GM18519 (cell line): ENCODE data around the gene ZSCAN2.

ENCODE experiments used
- ATAC-seq: cut with Tn5 transposase; IDR thresholded peaks from one replicate; pipeline ENCODE4 v1.9.1; 2021; ENCODE audit warnings: mild to moderate bottlenecking, moderate library complexity; ENCODE audit not compliant: unreplicated experiment, low FRiP score

ZSCAN2 gene

DNA sequence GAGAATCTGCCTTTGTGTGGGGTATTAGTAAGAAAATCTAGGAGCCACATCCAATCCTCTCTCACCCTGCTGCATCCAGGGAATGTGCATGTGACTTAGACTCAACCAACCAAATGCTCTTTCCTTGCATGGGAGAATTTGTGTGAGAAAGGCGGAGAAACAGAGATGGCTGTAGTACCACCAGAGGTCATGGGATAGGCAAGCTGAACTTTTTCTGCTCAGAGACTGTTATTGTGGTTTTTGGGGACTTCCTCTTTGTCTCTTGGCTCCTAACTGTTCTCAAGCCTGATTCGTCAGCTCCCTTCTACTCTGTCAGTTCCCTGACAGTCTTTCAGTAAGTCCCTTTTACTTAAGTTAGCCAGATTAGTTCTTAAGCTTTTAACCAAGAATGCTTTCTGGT lies 2.6 kb upstream of the ZSCAN2 start:
- peak; percentile 54 for ATAC-seq

GRCh38 chr15:84598993-84599392 lies 1.8 kb upstream of the ZSCAN2 start:
- ATAC-seq, result no peak

DNA sequence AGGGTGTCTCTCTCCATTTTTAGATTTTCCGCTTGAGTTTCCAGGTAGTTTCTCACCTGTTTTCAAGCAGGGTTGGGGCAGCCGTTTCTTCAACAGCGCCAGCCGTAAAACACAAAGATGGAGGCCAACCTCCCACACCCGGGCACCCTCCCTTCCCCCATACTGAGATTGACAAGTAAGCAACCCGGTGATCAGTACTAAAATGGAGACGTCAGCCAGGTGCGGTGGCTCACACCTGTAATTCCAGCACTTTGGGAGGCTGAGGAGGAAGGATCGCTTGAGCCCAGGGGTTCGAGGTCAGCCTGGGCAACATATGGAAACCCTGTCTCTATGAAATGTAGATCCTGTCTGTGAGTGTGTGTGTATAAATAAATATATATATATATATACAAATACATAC lies 903 bp upstream of the ZSCAN2 start:
- no peak for ATAC-seq

- no peak for ATAC-seq
These were observed 500 bp upstream of the ZSCAN2 start for GRCh38 chr15:84600331-84600686.

DNA sequence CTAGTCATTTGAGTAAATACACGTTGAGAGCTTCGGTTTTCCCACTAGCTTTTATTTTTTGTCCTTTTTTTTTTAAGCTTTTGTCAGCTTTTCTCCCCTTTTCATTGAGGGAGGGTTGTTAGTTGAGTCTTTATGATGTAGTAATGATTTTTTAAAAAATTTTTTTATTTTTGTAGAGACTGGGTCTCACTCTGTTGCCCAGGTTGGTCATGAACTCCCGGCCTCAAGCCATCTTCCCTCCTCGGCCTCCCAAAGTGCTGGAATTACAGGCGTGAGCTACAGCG lies 688 bp downstream of the ZSCAN2 start:
- ATAC-seq, result no peak

GRCh38 chr15:84603630-84604379 lies 3.0 kb downstream of the ZSCAN2 start:
- ATAC-seq, result no peak

DNA sequence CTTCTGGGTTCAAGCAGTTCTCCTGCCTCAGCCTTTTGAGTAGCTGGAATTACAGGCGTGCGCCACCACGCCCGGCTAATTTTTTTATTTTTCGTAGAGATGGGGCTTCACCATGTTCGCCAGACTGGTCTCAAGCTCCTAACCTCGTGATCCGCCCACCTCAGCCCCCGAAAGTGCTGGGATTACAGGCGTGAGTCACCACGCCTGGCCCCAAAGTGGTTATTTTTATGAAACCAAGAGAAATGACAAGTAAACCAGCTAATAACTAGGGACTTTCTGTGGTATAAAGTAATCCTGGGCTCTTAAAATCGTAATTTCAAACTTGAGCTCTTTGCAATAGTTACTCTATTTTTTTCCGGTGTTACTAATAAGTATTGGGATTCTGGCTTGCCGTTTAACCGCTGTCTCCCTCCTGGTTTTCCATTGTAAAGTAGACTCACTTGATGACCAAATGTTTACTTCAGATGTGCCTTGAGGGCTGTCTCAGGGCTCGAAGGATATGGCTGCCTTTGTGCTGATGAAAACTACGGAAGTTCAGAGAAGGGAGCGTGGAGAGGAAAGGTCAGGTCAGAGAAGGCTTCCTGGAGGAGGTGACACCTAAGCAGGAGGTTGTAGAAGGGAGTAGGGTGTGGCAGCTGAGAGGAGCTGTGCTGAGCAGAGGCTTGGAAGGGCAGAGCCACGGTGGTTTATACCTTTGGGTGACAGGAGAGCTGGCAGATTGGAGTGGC lies 4.2 kb downstream of the ZSCAN2 start:
- no peak for ATAC-seq

GRCh38 chr15:84605554-84605882 lies 4.7 kb downstream of the ZSCAN2 start:
- ATAC-seq, result no peak

GRCh38 chr15:84606653-84607120 lies 5.9 kb downstream of the ZSCAN2 start:
- ATAC-seq, result no peak

DNA sequence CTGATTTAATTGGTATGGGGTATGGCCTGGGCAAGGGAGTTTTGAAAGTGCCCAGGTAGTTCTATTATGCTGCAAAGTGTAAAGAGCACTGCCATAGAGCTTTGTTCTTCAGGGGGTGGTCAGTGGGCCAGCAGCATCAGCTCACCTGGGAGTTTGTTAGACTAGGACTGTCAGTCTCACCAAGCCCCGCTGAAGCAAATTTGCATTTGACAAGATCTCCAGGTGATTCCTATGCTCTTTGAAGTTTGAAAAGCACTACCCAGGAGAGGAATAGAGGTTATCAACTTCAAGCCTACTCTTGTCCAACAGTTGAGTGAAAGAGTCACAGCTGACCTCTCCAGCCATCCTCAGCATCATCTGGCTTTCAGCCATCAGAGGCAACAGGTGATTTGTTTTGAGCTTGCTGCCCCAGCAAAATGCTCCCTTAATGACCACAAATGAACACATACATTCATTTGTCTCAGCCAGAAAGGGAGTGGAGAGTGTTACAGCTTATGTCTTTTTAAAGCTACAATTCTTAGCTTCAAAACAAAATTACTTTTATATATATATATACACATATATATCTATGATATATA lies 8.0 kb downstream of the ZSCAN2 start:
- ATAC-seq, result no peak

DNA sequence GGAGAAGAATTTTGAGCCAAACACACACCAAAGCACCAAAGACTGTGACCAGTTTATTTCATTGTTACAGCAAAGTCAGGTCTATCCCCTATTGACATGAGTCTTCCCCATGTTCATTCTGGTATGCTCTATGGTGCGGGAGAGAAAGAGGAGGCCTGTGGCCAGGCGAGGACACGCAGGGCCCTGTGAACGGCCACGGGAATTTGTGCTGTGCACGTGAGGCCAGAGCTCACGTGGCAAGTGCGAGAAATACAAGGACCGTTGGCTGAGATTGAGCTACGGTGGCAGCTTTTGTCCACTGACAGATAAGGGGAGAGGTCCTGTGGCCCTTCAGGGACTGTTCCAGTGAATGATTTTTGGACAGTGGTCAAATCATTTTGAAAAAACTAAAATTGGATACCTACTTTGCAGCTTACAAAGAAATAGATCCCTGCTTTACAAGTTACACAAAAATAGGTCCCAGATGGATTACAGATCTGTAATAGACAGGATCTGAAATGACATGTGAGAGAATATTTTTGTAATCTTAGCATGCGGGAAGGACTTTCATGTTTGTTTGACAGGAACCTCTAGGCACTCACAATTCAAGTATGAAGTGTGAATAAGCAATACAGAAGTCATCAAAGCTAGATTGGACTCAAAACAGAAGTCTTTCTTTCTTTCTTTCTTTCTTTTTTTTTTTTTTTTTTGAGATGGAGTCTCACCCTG lies 9.2 kb downstream of the ZSCAN2 start:
- no peak for ATAC-seq

DNA sequence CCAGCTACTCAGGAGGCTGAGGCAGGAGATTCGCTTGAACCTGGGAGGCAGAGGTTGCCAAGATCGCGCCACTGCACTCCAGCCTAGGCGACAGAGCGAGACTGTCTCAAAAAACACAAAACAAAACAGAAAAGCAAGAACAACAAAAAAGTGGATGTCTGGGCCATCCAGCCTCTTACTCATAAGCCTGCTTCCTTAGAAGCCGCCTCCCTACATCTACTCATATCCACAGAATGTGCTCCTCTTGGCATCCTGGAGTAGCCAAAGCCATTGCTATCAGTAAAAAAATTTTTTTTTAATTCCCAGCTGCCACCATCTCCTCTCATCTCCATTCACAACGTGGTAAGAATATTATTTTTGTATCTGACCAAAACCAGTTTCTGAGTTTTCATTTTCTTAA lies 10.8 kb downstream of the ZSCAN2 start:
- no peak for ATAC-seq

DNA sequence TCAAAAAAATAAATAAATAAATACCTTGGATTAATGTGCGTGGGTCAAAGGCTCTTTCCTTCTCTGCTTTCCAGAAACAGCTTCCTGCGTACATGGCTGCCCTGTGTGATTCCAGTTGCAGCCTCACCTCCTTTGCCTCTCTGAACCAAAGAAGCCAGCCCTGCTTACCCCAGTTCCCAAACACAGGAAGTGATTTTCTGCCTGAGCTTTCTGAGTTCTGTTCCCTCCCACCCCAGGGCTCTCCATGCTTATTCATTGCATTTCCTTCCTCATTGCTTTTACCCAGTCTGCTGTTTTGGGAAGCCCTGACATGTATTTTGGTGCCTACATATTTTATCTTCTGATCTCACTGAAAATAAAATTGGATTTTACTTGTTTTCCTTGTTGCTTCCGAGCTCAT lies 15.4 kb downstream of the ZSCAN2 start:
- no peak for ATAC-seq

- ATAC-seq, result no peak
These were observed 19.8 kb downstream of the ZSCAN2 start for GRCh38 chr15:84620626-84621025.

GRCh38 chr15:84621358-84621979 lies 20.7 kb downstream of the ZSCAN2 start:
- no peak for ATAC-seq

DNA sequence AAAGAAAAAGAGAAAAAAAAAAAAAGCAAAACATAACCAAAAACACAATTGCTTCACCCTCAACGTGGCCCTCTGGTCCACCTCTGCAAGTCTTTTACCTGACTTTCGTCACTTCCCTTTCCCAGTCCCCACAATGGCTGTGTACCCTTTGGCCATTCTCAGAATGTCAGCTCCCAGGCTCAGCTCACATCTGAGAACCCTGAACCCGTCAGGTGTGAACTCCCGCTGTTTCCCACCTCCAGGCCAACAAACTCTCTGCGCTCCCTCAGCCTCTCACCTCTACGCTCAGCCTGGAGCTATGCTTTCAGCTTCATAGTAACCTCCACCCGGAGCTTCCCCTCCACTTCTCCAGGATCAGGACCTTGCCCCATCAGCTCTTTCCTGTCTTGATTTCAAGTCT lies 23.6 kb downstream of the ZSCAN2 start:
- ATAC-seq, result no peak

DNA sequence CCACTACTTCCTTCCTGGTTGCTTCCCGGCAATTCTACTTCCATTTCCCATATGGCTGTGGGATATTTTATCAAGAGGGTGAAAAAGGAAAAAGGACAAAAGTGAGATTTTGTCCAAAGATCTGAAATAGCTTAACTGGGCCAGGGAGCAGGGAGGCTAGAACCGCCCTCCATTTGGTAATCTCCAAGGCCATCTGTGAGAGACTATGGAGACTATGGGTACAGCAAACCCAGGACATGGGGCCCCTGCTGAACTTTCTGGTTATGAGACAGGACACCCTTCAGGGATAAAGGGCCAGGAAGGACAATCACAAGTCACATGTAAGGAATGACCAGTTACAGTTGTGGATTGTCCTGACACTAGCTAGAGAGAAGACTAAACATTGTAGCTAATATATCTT lies 24.3 kb downstream of the ZSCAN2 start:
- ATAC-seq, result no peak

DNA sequence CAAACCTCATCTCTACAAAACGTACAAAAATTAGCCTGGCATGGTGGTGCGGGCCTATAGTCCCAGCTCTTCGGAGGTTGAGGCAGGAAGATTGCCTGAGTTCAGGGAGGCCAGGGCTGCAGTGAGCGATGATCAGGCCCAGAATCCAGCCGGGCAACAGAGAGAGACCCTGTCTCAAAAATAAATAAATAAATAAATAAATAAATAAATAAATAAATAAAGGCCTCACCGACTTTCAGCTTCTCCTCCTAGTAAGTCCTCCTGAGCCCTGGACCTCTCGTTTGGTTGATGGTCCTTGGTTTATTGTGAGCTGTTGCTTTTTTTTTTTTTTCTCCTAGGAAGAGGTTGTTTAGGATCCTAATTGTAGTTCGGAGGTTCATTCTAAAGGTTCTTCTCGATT lies 28.2 kb downstream of the ZSCAN2 start:
- no peak for ATAC-seq

DNA sequence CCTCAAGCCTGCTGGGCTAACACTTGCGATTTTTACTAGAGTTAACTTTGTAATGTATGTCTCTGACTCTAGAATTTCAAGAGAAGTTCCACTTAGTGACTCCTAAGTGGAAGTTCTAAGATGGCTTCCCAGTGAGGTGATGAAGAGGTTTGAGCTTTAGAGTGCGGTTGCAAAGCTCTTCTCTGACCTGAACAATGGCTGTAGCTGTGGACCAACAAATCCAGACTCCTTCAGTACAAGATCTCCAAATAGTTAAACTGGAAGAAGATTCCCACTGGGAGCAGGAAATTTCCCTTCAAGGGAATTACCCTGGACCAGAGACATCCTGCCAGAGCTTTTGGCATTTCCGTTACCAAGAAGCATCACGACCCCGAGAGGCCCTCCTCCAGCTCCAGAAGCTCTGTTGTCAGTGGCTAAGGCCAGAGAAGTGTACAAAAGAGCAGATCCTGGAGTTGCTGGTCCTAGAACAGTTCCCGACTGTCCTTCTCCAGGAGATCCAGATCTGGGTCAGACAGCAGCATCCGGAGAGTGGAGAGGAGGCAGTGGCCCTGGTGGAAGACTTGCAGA lies 31.0 kb downstream of the ZSCAN2 start:
- no peak for ATAC-seq

GRCh38 chr15:84633311-84634227 lies 32.8 kb downstream of the ZSCAN2 start:
- peak; percentile 31 for ATAC-seq
